AG04450 (cell line): ENCODE results near the gene LAPTM5. TPM values are rescaled to one million over a fixed set of nuclear protein-coding genes. Genes with fewer than 3 reads are reported as not detected.

Experiments used
- CTCF ChIA-PET: fragments of 300-600, 350-600 bp; formaldehyde crosslinking; extraction: SDS; loops from one replicate; lab custom pipeline; 2022; ENCODE audit warnings: antibody characterized with exemption, inconsistent platforms; lab: Charles Lee
- POLR2A ChIA-PET: fragments of 350-600 bp; formaldehyde crosslinking; extraction: SDS; loops from one replicate; lab custom pipeline; 2021; ENCODE audit warnings: antibody characterized with exemption, inconsistent platforms; lab: Yijun Ruan, JAX
- DNase-seq: peaks from one replicate; pipeline ENCODE4 v3.0.0-alpha.2; 2011; ENCODE audit warnings: low read depth, low spot score
- H3K27ac ChIP-seq: one replicate; pipeline ENCODE4 v1.5.1; 2012; ENCODE audit warnings: low read depth, low read length, control low read depth
- H3K27me3 ChIP-seq: one replicate; pipeline ENCODE4 v1.6.0; 2012; ENCODE audit warnings: low read length; ENCODE audit not compliant: control insufficient read depth, insufficient read depth
- H3K4me3 ChIP-seq: 2 replicates; pipeline ENCODE4 v1.5.1; 2011; ENCODE audit warnings: mild to moderate bottlenecking, low read depth, low read length, control low read depth
- H3K9me3 ChIP-seq: 2 replicates; pipeline ENCODE4 v1.5.1; 2012; ENCODE audit warnings: low read length; ENCODE audit not compliant: control insufficient read depth, insufficient read depth
- CTCF ChIP-seq: IDR thresholded peaks from 2 replicates; pipeline ENCODE4 v1.5.1; 2011; ENCODE audit warnings: low read depth, low read length, control low read depth, inconsistent platforms
- polyA plus RNA-seq: library from polyadenylated mRNA; depleted of rRNA; stranded (reverse); fragments of >200 nt; gene quantifications from 2 replicates; pipeline ENCODE4 v1.2.3, GENCODE V29; 2011

Gene LAPTM5
- polyA plus RNA-seq, 1 experiment: 0.53 TPM

GRCh38 chr1:30776097-30777059, 18.8 kb upstream of the LAPTM5 start:
- DNase-seq: no peak
- Histone ChIP-seq H3K9me3 (no peaks in the 10 kb centered on the region), H3K27me3 (peaks cover 6% of the 10 kb centered on the region), H3K27ac (no peak overlapping the region), H3K4me3 (no peak overlapping the region)
- ChIA-PET CTCF (interaction anchor here (1.5 kb wide), 1 partner anchor 56 kb away, joined by 4 read pairs; no protein-coding TSS in a partner anchor), POLR2A (no interaction called here)
- no peak for TF ChIP-seq CTCF

GRCh38 chr1:30775433-30775975, 17.9 kb upstream of the LAPTM5 start:
- Histone ChIP-seq H3K27ac (no peak overlapping the region), H3K9me3 (no peaks in the 10 kb centered on the region), H3K4me3 (no peak overlapping the region), H3K27me3 (peaks cover 4% of the 10 kb centered on the region)
- ChIA-PET POLR2A (no interaction called here), CTCF (interaction anchor here (0.9 to 2.1 kb wide), 3 partner anchors 51 to 57 kb away, joined by 3 to 6 read pairs (median 4); no protein-coding TSS in a partner anchor)
- no peak for TF ChIP-seq CTCF
- DNase-seq: no peak

DNA sequence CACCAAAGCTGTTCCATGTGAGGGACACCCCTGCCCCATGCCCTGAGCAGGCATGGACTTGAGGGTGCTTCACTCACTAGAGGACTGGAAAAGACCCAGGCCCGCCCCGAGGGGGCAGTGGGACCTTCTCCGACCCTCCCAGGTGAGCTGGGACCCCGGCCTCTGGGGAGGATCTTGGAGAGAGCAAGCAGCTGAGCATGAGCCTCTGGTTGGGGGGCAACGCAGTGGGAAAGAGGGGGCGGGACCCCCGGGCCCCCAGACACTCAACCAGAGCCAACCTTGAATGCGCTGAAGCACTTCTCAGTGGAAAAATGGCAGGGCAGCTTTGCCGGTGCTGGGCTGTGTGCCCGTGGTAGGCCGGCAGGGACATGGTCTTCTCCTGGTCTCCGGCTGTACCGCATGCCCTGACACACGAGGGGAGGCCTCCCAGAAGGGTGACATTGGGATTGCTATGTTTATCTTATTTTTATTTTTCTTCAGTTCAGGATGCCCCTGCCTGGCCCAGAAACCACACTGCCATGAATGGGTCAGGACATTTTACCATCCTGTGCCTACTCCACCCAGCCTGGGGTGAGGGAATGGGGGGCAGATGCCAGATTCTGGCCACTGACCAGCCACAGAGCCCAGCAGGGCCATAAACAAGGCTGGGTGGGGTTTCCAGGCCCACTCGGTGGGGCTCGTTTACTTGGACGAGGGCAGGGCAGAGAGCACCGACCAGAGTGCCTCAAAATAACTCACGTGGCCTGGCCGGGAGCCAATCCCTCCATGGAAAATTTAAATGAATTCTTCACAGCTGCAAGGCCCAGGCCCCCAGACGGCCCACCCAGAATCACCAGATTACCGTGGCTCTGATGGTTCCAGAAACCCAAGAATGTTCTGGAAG, 17.2 kb upstream of the LAPTM5 start:
- H3K27ac ChIP-seq: no peak overlapping the region
- POLR2A ChIA-PET: no interaction called here

DNA sequence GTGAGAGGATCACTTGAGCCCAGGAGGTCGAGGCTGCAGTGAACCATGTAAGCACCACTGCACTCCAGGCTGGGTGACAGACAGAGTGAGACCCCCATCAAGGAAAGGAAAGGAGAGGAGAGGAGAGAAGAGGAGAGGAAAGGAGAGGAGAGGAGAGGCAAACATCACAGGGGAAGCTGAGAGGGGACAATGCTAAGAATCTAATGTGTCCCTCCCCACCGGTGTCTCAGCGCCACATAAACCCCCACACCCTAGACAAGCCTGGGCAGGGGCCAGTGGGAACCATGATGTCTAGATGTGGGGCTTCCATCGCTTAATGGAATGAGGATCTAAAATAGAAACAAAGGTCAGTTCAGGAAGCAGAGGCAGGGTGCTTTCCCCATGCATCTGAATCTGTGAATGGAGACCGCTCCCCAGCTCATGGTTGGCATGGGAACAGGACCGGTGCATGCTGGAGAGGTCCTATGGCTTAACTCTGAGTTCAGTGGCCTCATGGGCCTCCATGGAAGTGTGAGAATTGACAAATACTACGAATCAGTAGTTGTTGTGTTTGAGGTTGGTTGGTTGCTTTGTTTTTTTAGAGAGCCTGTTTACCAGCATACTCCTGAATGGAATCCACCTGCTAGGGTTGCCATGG, 16.3 kb upstream of the LAPTM5 start:
- no peak overlapping the region for H3K27ac ChIP-seq
- TF ChIP-seq CTCF: no peak
- DNase-seq: no peak
- no peaks in the 10 kb centered on the region for H3K9me3 ChIP-seq
- H3K4me3 ChIP-seq: no peak overlapping the region
- peaks cover 3% of the 10 kb centered on the region for H3K27me3 ChIP-seq
- CTCF ChIA-PET: interaction anchor here (1.2 to 2.1 kb wide), 2 partner anchors 53 to 55 kb away, joined by 3 to 6 read pairs; no protein-coding TSS in a partner anchor
- POLR2A ChIA-PET: no interaction called here

More for the DNA sequence above, 17.2 kb upstream of the LAPTM5 start:
- no peaks in the 10 kb centered on the region for H3K9me3 ChIP-seq
- CTCF ChIA-PET: interaction anchor here (0.9 to 2.1 kb wide), 4 partner anchors 51 to 56 kb away, joined by 3 to 6 read pairs (median 4); no protein-coding TSS in a partner anchor
- H3K27me3 ChIP-seq: peaks cover 3% of the 10 kb centered on the region
- no peak for TF ChIP-seq CTCF
- no peak overlapping the region for H3K4me3 ChIP-seq
- DNase-seq: no peak
